H1 (cell line): ENCODE data around the gene ZNF219. TPM values are rescaled to one million over a fixed set of nuclear protein-coding genes. Genes with fewer than 3 reads are reported as not detected.

Experiments used
- CTCF ChIA-PET: fragments of 300-600 bp; sonication (Branson Sonifier 250); formaldehyde crosslinking; loops from one replicate; lab custom pipeline; 2021; ENCODE audit not compliant: partially characterized antibody; lab: Charles Lee
- POLR2A ChIA-PET: fragments of 300-600 bp; sonication (Branson Sonifier 250); formaldehyde crosslinking; loops from one replicate; lab custom pipeline; 2021; ENCODE audit warnings: inconsistent platforms; ENCODE audit not compliant: partially characterized antibody; lab: Charles Lee
- DNase-seq, 2 experiments: peaks; one replicate each; pipeline versions ENCODE4 v3.0.0 to v3.0.0-alpha.2; 2010 to 2022; ENCODE audit warnings: low spot score in 2 of 2, low read depth in 1 of 2, mixed read lengths in 1 of 2
- FAIRE-seq: peaks from 2 replicates; lab custom pipeline; 2011; peaks lifted over from hg19 to GRCh38; lab: Jason Lieb, UNC
- H2AFZ ChIP-seq: 2 replicates; pipeline ENCODE4 v1.8.1; 2012; ENCODE audit warnings: low read length, inconsistent platforms
- H2AK5ac ChIP-seq: 2 replicates; pipeline ENCODE4 v1.6.1; 2013; ENCODE audit warnings: low read depth, low read length
- H2BK120ac ChIP-seq: replicated peaks from 2 replicates; pipeline ENCODE3; 2013; ENCODE audit warnings: low read depth, low read length, inconsistent platforms
- H2BK12ac ChIP-seq: 2 replicates; pipeline ENCODE4 v1.6.1; 2013; ENCODE audit warnings: low read depth, low read length
- H2BK15ac ChIP-seq: 2 replicates; pipeline ENCODE4 v1.6.1; 2013; ENCODE audit warnings: low read length
- H2BK20ac ChIP-seq: 2 replicates; pipeline ENCODE4 v1.6.1; 2013; ENCODE audit warnings: low read length
- H2BK5ac ChIP-seq: 2 replicates; pipeline ENCODE4 v1.6.1; 2013; ENCODE audit warnings: low read depth, low read length
- H3K14ac ChIP-seq: 2 replicates; pipeline ENCODE4 v1.6.1; 2013; ENCODE audit warnings: inconsistent platforms; ENCODE audit not compliant: insufficient read length
- H3K18ac ChIP-seq: 2 replicates; pipeline ENCODE4 v1.6.1; 2013; ENCODE audit warnings: low read length; ENCODE audit errors: extremely low read depth
- H3K23ac ChIP-seq: 2 replicates; pipeline ENCODE4 v1.6.1; 2013; ENCODE audit warnings: inconsistent platforms; ENCODE audit not compliant: insufficient read length
- H3K23me2 ChIP-seq: 2 replicates; pipeline ENCODE4 v1.6.1; 2013; ENCODE audit warnings: low read depth, low read length
- H3K27ac ChIP-seq: 2 replicates; pipeline ENCODE4 v1.6.1; 2011; ENCODE audit warnings: low read depth, low read length, inconsistent platforms
- H3K27me3 ChIP-seq, 4 experiments: replicated peaks in 1 of 4; 1 replicate in 1 of 4; 2 replicates in 3 of 4; pipeline versions ENCODE4 v1.6.1 to v1.8.1; 2011 to 2013; ENCODE audit warnings: low read length in 3 of 4, mild to moderate bottlenecking in 3 of 4, inconsistent platforms in 2 of 4, mixed read lengths in 2 of 4, moderate library complexity in 1 of 4; ENCODE audit not compliant: control insufficient read depth in 3 of 4, insufficient read depth in 3 of 4; ENCODE audit errors: extremely low read depth in 1 of 4
- H3K36me3 ChIP-seq, 4 experiments: 2 replicates each; pipeline versions ENCODE4 v1.6.1 to v1.8.1; 2011 to 2013; ENCODE audit warnings: mild to moderate bottlenecking in 4 of 4, low read length in 3 of 4, moderate library complexity in 2 of 4, control low read depth in 1 of 4, inconsistent platforms in 1 of 4; ENCODE audit not compliant: insufficient read depth in 4 of 4, control insufficient read depth in 2 of 4
- H3K4ac ChIP-seq: replicated peaks from 2 replicates; pipeline ENCODE3; 2013; ENCODE audit warnings: low read length, low read depth, mixed read lengths, inconsistent platforms; ENCODE audit not compliant: insufficient read length
- H3K4me1 ChIP-seq, 4 experiments: replicated peaks in 1 of 4; 1 replicate in 1 of 4; 2 replicates in 3 of 4; pipeline versions ENCODE4 v1.6.1 to v1.8.1; 2011 to 2013; ENCODE audit warnings: low read length in 3 of 4, inconsistent platforms in 2 of 4, mixed read lengths in 1 of 4; ENCODE audit not compliant: insufficient read depth in 4 of 4, control insufficient read depth in 3 of 4
- H3K4me2 ChIP-seq, 2 experiments: 2 replicates each; pipeline versions ENCODE4 v1.6.1 to v1.8.1; 2011 to 2013; ENCODE audit warnings: low read depth in 2 of 2, low read length in 2 of 2, control low read depth in 1 of 2, inconsistent platforms in 1 of 2, mild to moderate bottlenecking in 1 of 2; ENCODE audit not compliant: insufficient read depth in 1 of 2
- H3K4me3 ChIP-seq, 4 experiments: fragments of 200-600, 300-600 bp in 1 of 4; sonication (generic), shearing (Covaris generic), sonication (Bioruptor Twin) in 1 of 4; 2 replicates each; pipeline versions ENCODE4 v1.5.1 to v1.8.1; 2011 to 2016; ENCODE audit warnings: low read length in 4 of 4, low read depth in 3 of 4, control low read depth in 2 of 4, inconsistent platforms in 2 of 4, mild to moderate bottlenecking in 2 of 4, mixed read lengths in 1 of 4, moderate library complexity in 1 of 4; ENCODE audit not compliant: insufficient read depth in 2 of 4; ENCODE audit errors: extremely low read depth in 1 of 4
- H3K56ac ChIP-seq: replicated peaks from 2 replicates; pipeline ENCODE3; 2013; ENCODE audit warnings: low read depth, mild to moderate bottlenecking, mixed read lengths, low read length, inconsistent platforms; ENCODE audit not compliant: insufficient read length
- H3K79me1 ChIP-seq: 2 replicates; pipeline ENCODE4 v1.6.1; 2013; ENCODE audit warnings: low read depth, low read length, control low read depth
- H3K79me2 ChIP-seq, 2 experiments: 2 replicates each; pipeline versions ENCODE4 v1.6.1 to v1.8.1; 2012 to 2013; ENCODE audit warnings: low read length in 2 of 2, mild to moderate bottlenecking in 2 of 2, inconsistent platforms in 1 of 2; ENCODE audit not compliant: insufficient read depth in 2 of 2, control insufficient read depth in 1 of 2
- H3K9ac ChIP-seq, 4 experiments: replicated peaks in 1 of 4; 1 replicate in 1 of 4; 2 replicates in 3 of 4; pipeline versions ENCODE4 v1.6.1 to v1.8.1; 2011 to 2013; ENCODE audit warnings: low read depth in 3 of 4, low read length in 3 of 4, control low read depth in 2 of 4, mild to moderate bottlenecking in 2 of 4, moderate library complexity in 2 of 4, inconsistent platforms in 1 of 4; ENCODE audit errors: extremely low read depth in 1 of 4
- H3K9me3 ChIP-seq, 2 experiments: 2 replicates each; pipeline versions ENCODE4 v1.6.1 to v1.8.1; 2012 to 2013; ENCODE audit warnings: mild to moderate bottlenecking in 2 of 2, moderate library complexity in 2 of 2, control low read depth in 1 of 2, inconsistent platforms in 1 of 2, low read depth in 1 of 2, low read length in 1 of 2, mixed read lengths in 1 of 2; ENCODE audit not compliant: insufficient read depth in 2 of 2
- H4K20me1 ChIP-seq, 2 experiments: replicated peaks in 1 of 2; 2 replicates each; pipeline versions ENCODE3 to v1.8.1; 2011 to 2013; ENCODE audit warnings: inconsistent platforms in 2 of 2, low read length in 2 of 2, mild to moderate bottlenecking in 1 of 2; ENCODE audit not compliant: insufficient read depth in 2 of 2, control insufficient read depth in 1 of 2
- H4K5ac ChIP-seq: 2 replicates; pipeline ENCODE4 v1.6.1; 2013; ENCODE audit warnings: low read length, low read depth, mixed read lengths, inconsistent platforms; ENCODE audit not compliant: insufficient read length
- H4K8ac ChIP-seq: 2 replicates; pipeline ENCODE4 v1.8.0; 2013; ENCODE audit warnings: mild to moderate bottlenecking, moderate library complexity, low read length, inconsistent platforms; ENCODE audit not compliant: insufficient read depth; ENCODE audit errors: extremely low read depth
- H4K91ac ChIP-seq: replicated peaks from 2 replicates; pipeline ENCODE3; 2013; ENCODE audit warnings: low read length, mixed read lengths, inconsistent platforms; ENCODE audit not compliant: insufficient read length
- CTCF ChIP-seq, 3 experiments: IDR thresholded peaks; 1 replicate in 2 of 3; 2 replicates in 1 of 3; pipeline versions ENCODE4 v1.5.1 to v1.6.1; 2011; ENCODE audit warnings: low read length in 3 of 3, mild to moderate bottlenecking in 3 of 3, inconsistent platforms in 2 of 3, low read depth in 1 of 3, moderate library complexity in 1 of 3; ENCODE audit not compliant: insufficient read depth in 1 of 3; ENCODE audit errors: control extremely low read depth in 1 of 3
- E2F6 ChIP-seq: IDR thresholded peaks from 2 replicates; pipeline ENCODE4 v1.6.1; 2012; ENCODE audit warnings: inconsistent platforms
- GABPA ChIP-seq: IDR thresholded peaks from 2 replicates; pipeline ENCODE4 v1.6.1; 2011; ENCODE audit warnings: mild to moderate bottlenecking, low read length, moderate library complexity, borderline replicate concordance; ENCODE audit not compliant: insufficient read depth
- MAFK ChIP-seq: IDR thresholded peaks from 2 replicates; pipeline ENCODE4 v1.6.1; 2012; ENCODE audit warnings: low read depth, mild to moderate bottlenecking, improper control_type of control experiment, low read length
- POLR2A ChIP-seq, 2 experiments: IDR thresholded peaks; 1 replicate in 1 of 2; 2 replicates in 1 of 2; pipeline ENCODE4 v1.6.1; 2011; ENCODE audit warnings: low read depth in 2 of 2, low read length in 2 of 2, mild to moderate bottlenecking in 2 of 2; ENCODE audit errors: control extremely low read depth in 1 of 2
- SAP30 ChIP-seq: fragments of 300-600 bp; sonication (generic); IDR thresholded peaks from 2 replicates; pipeline ENCODE4 v1.7.1; 2012; ENCODE audit warnings: low read length, moderate library complexity, mild to moderate bottlenecking, inconsistent platforms; ENCODE audit not compliant: insufficient read depth, insufficient replicate concordance
- WGBS, 2 experiments: shearing (Covaris generic) in 1 of 2; methylation state at CpG; one replicate each; pipeline versions ENCODE4 v1.1.6 to v1.1.7; 2013 to 2015; ENCODE audit warnings: low lambda C conversion rate in 2 of 2, mixed read lengths in 2 of 2, inconsistent platforms in 1 of 2, low coverage in 1 of 2, missing lambda C conversion rate in 1 of 2; ENCODE audit not compliant: insufficient replicate concordance in 2 of 2, insufficient coverage in 1 of 2, insufficient read length in 1 of 2; ENCODE audit errors: extremely low coverage in 1 of 2, missing lambda C conversion rate in 1 of 2; 5-methylcytosine and 5-hydroxymethylcytosine counted together
- polyA plus RNA-seq, 7 experiments: library from polyadenylated mRNA; depleted of rRNA in 3 of 7; stranded (reverse) in 5 of 7; unstranded in 2 of 7; fragments of >200 nt in 5 of 7; fragments of 200-250 nt in 2 of 7; gene quantifications; 1 replicate in 5 of 7; 2 replicates in 1 of 7; 4 replicates in 1 of 7; pipeline versions ENCODE4 v1.2.1 to v1.2.3, GENCODE V29; 2011 to 2013; ENCODE audit warnings: missing spikeins in 2 of 7, mixed read lengths in 2 of 7
- total RNA-seq: library from RNA; stranded (reverse); fragmentation: NEBNext Ultra II Directional; extraction: Animal tissue kit (Norgen Biotek cat#: 25700); gene quantifications from 2 replicates; pipeline ENCODE4 v1.2.1, GENCODE V29; 2021

ZNF219 gene
- total and polyA plus RNA-seq, 2 of the 8 experiments (the other 6 are each of a cell fraction or from before 2014, with no cell fraction given), result 113 to 160 TPM

GRCh38 chr14:21102521-21103410 is 4.3 kb upstream of the ZNF219 start:
- Histone ChIP-seq H3K23me2 (peaks cover 7% of the 10 kb centered on the region), H3K9me3 (no peaks in the 10 kb centered on the region), H3K4me1 (peaks cover 2 to 25% (median 9%) of the 10 kb centered on the region in 4 experiments; a peak in 5 of 7 replicates), H3K79me2 (peaks cover 0 to 32% of the 10 kb centered on the region in 2 experiments; a peak in 3 of 4 replicates), H3K79me1 (no peaks in the 10 kb centered on the region), H3K4me2 (peak overlapping the region; percentile 83 to 90), H2BK12ac (peak overlapping the region; percentile 20; the same call in 1 of the 2 replicates), H3K18ac (peak overlapping the region; percentile 80), H2BK120ac (peak overlapping the region; percentile 12), H4K91ac (peak overlapping the region; percentile 67), H4K8ac (no peak overlapping the region), H2BK15ac (peak overlapping the region; percentile 76; the same call in 1 of the 2 replicates), H3K23ac (no peak overlapping the region), H2AFZ (no peak overlapping the region), H3K36me3 (no peaks in the 10 kb centered on the region), H3K9ac (peak overlapping the region; percentile 14 to 59 (median 38)), H3K56ac (no peak overlapping the region), H2BK5ac (peak overlapping the region; percentile 35; the same call in 1 of the 2 replicates), H2BK20ac (no peak overlapping the region), H3K4me3 (peak overlapping the region; percentile 59 to 83 (median 80)), H3K27ac (no peak overlapping the region), H4K5ac (no peak overlapping the region), H3K14ac (no peak overlapping the region), H4K20me1 (no peaks in the 10 kb centered on the region), H3K27me3 (no peaks in the 10 kb centered on the region), H3K4ac (no peak overlapping the region), H2AK5ac (no peak overlapping the region)
- DNase-seq (no peak), FAIRE-seq (no peak)
- WGBS, 2 experiments, result 11% methylated on average over 9 of the region's 9 CpGs; no CpG with 5 or more reads in 1 of the 2 experiments
- ChIA-PET POLR2A (interaction anchor here (0.8 to 7.2 kb wide), 11 partner anchors 9 to 102 kb away, joined by 3 to 121 read pairs (median 5); partner anchors contain the start of genes ARHGEF40 and NDRG2), CTCF (interaction anchor here (0.5 to 11.0 kb wide), 12 partner anchors 9 to 117 kb away, joined by 3 to 239 read pairs (median 29); partner anchors contain the start of gene ARHGEF40)
- TF ChIP-seq CTCF (IDR thresholded peaks at IDR 0.05; ENCODE audit: control extremely low read depth in 1 of 3, insufficient read depth in 1 of 3, low read depth in 1 of 3, low read length in 3 of 3), result peak in 1 of 3 experiments; percentile 19; a peak in 1 of 4 replicates
- 0 out of 2 replicates have a peak, but pooled peaks have one; percentile 31 for TF ChIP-seq E2F6
- TF ChIP-seq SAP30, result no peak
- no peak for TF ChIP-seq GABPA
- TF ChIP-seq POLR2A (IDR thresholded peaks at IDR 0.05; ENCODE audit: control extremely low read depth in 1 of 2, low read depth in 2 of 2, low read length in 2 of 2), result no peak
- TF ChIP-seq MAFK, result no peak
